Measurements from ENCODE around the gene TGIF2LX.
"Not testable (repeated sequence)": the region's sequence is repeated elsewhere in the genome, so short reads cannot be mapped to it uniquely, and the experiment has no call there.

The TGIF2LX gene

GRCh38 chrX:89921665-89922064, at the start of gene TGIF2LX:
Gene TGIF2LX, plus strand, starts transcription at chrX:89921908. Its CDS starts 178 bp downstream, at chrX:89922086.
- DNase-seq (ENCODE audit: low spot score); POLR2A ChIA-PET (ENCODE audit: low non-redundant PET); H3K27ac ChIP-seq; CTCF ChIA-PET: not testable (repeated sequence)

- DNase-seq (ENCODE audit: low spot score); H3K27ac ChIP-seq; POLR2A ChIA-PET (ENCODE audit: low non-redundant PET); CTCF ChIA-PET: not testable (repeated sequence)
These were observed 728 bp downstream of the TGIF2LX start for GRCh38 chrX:89922338-89922934.

GRCh38 chrX:89943077-89943476, 21.4 kb downstream of the TGIF2LX start:
- POLR2A ChIA-PET (ENCODE audit: low non-redundant PET); H3K27ac ChIP-seq; DNase-seq (ENCODE audit: low spot score); CTCF ChIA-PET: not testable (repeated sequence)

GRCh38 chrX:89965588-89965987, 43.9 kb downstream of the TGIF2LX start:
- H3K27ac ChIP-seq; CTCF ChIA-PET; POLR2A ChIA-PET (ENCODE audit: low non-redundant PET); DNase-seq (ENCODE audit: low spot score): not testable (repeated sequence)

Data from RWPE1 (cell line).